Stimulated activated CD8-positive, alpha-beta memory T cell treated with anti-CD3 and anti-CD28 coated beads, Interleukin-7, amount 100 ng/mL, for 1 hour (primary cell): ENCODE results near the gene ANO5.

Experiments used
- DNase-seq, 2 donors: peaks; one replicate each; pipeline ENCODE4 v3.0.0-alpha.2; 2020; ENCODE audit warnings: low read depth in 2 of 2

The ANO5 gene

GRCh38 chr11:22192642-22193347 is at the start of gene ANO5:
Gene ANO5 (plus strand): TSS chr11:22193085. CDS start chr11:22193493, 408 bp downstream.
- DNase-seq, result no peak

- DNase-seq, result no peak
These were observed 41.2 kb upstream of the ANO5 start for GRCh38 chr11:22151649-22152197.

GRCh38 chr11:22157531-22157930 is 35.4 kb upstream of the ANO5 start:
- no peak for DNase-seq

GRCh38 chr11:22161489-22161888 is 31.4 kb upstream of the ANO5 start:
- DNase-seq, result no peak

GRCh38 chr11:22162756-22163155 is 30.1 kb upstream of the ANO5 start:
- no peak for DNase-seq

GRCh38 chr11:22163394-22163797 is 29.5 kb upstream of the ANO5 start:
- no peak for DNase-seq

GRCh38 chr11:22165087-22165486 is 27.8 kb upstream of the ANO5 start:
- no peak for DNase-seq

- DNase-seq, result no peak
These were observed 26.9 kb upstream of the ANO5 start for GRCh38 chr11:22165759-22166513.

GRCh38 chr11:22169833-22170232 is 23.1 kb upstream of the ANO5 start:
- no peak for DNase-seq

- no peak for DNase-seq
These were observed 19.4 kb upstream of the ANO5 start for GRCh38 chr11:22173532-22173931.

- DNase-seq, result no peak
These were observed 15.7 kb upstream of the ANO5 start for GRCh38 chr11:22177186-22177585.

GRCh38 chr11:22179626-22180025 is 13.3 kb upstream of the ANO5 start:
- no peak for DNase-seq

- no peak for DNase-seq
These were observed 12.8 kb upstream of the ANO5 start for GRCh38 chr11:22180131-22180530.

GRCh38 chr11:22189660-22190059 is 3.2 kb upstream of the ANO5 start:
- no peak for DNase-seq

- no peak for DNase-seq
These were observed 1.9 kb upstream of the ANO5 start for GRCh38 chr11:22190827-22191463.

- DNase-seq, result no peak
These were observed 620 bp upstream of the ANO5 start for GRCh38 chr11:22192289-22192641.

- DNase-seq, result no peak
These were observed 615 bp downstream of the ANO5 start for GRCh38 chr11:22193348-22194051.

GRCh38 chr11:22194306-22194705 is 1.4 kb downstream of the ANO5 start:
- DNase-seq, result no peak

GRCh38 chr11:22194907-22195306 is 2.0 kb downstream of the ANO5 start:
- no peak for DNase-seq

GRCh38 chr11:22197139-22198005 is 4.5 kb downstream of the ANO5 start:
- no peak for DNase-seq

- no peak for DNase-seq
These were observed 6.4 kb downstream of the ANO5 start for GRCh38 chr11:22199243-22199642.
